ENCODE data around the gene LRRC7.

DNA sequence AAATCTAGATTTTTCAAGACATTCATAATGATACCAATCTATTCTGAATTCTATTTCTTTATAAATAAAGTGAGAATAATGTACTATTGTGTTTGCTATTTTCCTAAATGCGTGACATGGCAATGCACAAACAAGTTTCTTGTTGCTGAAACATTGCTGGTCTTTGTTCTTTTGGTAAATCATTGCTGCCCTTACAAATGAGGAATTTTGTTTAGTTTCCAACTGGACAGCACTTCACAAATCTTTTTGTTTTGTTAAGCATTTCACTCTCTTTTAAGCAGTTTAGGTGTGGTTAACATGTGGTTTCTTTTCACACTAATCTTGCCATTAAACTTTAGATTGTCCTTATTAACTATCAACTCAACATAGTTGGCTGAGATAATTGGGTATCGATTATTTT, 94.6 kb downstream of the LRRC7 start:
- TF ChIP-seq MAX (IDR thresholded peaks at IDR 0.05) = no peak
- no peak for TF ChIP-seq TAF1 (IDR thresholded peaks at IDR 0.05; ENCODE audit: low read depth)
- TF ChIP-seq NFIC (IDR thresholded peaks at IDR 0.05) = no peak
- no peak for TF ChIP-seq EP300 (IDR thresholded peaks at IDR 0.05; ENCODE audit: borderline replicate concordance)
- TF ChIP-seq REST (IDR thresholded peaks at IDR 0.05; ENCODE audit: low read depth) = no peak
- TF ChIP-seq YY1 (IDR thresholded peaks at IDR 0.05; ENCODE audit: low read depth) = no peak
- no peak for TF ChIP-seq TEAD4 (IDR thresholded peaks at IDR 0.05)
- TF ChIP-seq EGR1 (IDR thresholded peaks at IDR 0.05) = no peak
- TF ChIP-seq CREB1 (IDR thresholded peaks at IDR 0.05; ENCODE audit: low read depth) = no peak
- no peak for TF ChIP-seq RAD21 (IDR thresholded peaks at IDR 0.05; ENCODE audit: low read depth)
- no peak for TF ChIP-seq CEBPB (IDR thresholded peaks at IDR 0.05)
- TF ChIP-seq FOXM1 (IDR thresholded peaks at IDR 0.05; ENCODE audit: borderline replicate concordance, low read depth) = no peak
